Posterior cingulate gyrus (tissue), 11 donors: ENCODE data around the gene EHD1.
A peak's percentile ranks its signal among the peaks of the same experiment; 100 is the strongest.
"Not testable (repeated sequence)": the region's sequence is repeated elsewhere in the genome, so short reads cannot be mapped to it uniquely, and the experiment has no call there.

Source experiments
- DNase-seq, 10 donors: peaks; one replicate each; pipeline versions ENCODE4 v3.0.0 to v3.0.0-alpha.2; 2020 to 2021; ENCODE audit warnings: mixed read lengths in 3 of 10
- intact Hi-C: fragments of 100-400 bp; cut with DNase I; formaldehyde crosslinking; loops from one replicate; pipeline ENCODE4 v1.15.1; 2023

Gene EHD1

DNA sequence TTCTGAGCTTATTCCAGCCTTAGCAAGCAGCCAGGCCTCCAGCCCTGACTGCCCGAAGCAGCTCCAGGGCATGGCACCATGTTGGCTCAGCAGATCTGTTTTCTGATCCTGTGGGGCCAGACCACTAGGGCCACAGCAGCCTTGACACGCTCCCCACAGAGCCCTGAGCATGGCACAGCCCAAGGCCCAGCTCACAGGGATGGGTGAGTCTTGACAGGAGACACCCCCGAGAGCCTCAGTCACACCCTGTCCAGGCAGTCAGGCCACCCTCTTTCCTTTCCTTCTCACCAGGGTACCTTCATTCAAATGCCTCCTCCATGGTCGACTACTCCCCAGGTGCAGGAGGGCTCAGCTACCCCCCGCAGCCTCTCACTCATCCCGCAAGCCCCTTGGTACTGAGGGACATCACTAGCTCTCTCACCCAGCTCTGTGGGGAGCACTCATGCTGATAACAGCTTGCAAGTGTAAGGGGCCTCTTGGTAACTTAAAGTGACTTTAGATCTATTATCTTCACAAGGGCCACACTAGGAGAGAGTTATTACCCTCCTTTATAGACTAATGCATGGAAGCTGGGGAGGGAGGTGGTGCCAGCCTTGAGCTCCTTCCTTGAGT, 30.1 kb downstream of the EHD1 start:
- intact Hi-C loops, result loop anchor here (5.0 kb wide), 1 partner anchor 164 kb away; the partner anchor contains the start of gene ARL2
- no peak for DNase-seq

DNA sequence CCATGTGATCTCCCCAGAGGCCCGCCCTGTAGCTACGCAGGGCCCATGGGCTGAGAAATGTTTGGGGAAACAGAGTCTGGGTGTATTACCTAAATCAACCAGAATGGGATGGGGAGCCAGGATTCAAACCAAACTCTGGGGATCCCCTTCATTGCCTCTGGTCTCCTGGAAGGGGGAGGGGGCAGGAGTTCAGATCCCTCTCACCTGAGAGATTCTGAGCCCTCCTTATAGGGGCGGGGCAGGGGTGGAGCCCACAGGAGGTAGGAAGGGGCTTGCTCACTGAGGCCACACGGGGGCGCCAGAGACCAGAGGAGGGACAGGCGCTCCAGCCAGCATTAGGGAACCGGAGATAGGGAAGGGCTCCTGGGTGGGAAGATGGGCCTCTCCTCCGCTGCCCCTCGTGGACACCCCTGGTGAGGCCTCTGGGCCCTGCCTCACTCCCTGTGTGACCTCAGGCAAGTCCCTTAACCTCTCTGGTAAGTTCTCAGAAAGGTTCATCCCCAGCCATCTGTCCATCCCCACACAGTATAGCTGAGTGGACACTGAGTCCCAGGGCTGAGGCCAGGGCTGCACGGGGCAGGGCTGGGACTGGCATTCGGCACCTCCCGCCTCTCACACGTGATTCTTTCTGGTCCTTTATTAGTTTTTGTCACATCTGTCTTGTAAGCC, 31.3 kb downstream of the EHD1 start:
- intact Hi-C loops, result loop anchor here (1.0 to 5.0 kb wide), 2 partner anchors 47 to 165 kb away; partner anchors contain the start of gene ARL2

GRCh38 chr11:64845776-64846129, 32.7 kb downstream of the EHD1 start:
- not testable (repeated sequence) for DNase-seq
- intact Hi-C loops, result loop anchor here (5.0 kb wide), 1 partner anchor 167 kb away; the partner anchor contains the start of gene ARL2

More for the DNA sequence above, 31.3 kb downstream of the EHD1 start:
- DNase-seq, result peak; percentile 79 to 99 (median 93)

GRCh38 chr11:64845129-64845775, 33.2 kb downstream of the EHD1 start:
- intact Hi-C loops, result loop anchor here (5.0 kb wide), 1 partner anchor 167 kb away; the partner anchor contains the start of gene ARL2
- no peak for DNase-seq

- peak in 3 of 10 donors; percentile 21 to 81 (median 53) for DNase-seq
- intact Hi-C loops, result loop anchor here (5.0 kb wide), 1 partner anchor 168 kb away; the partner anchor contains the start of gene ARL2
These were observed 33.9 kb downstream of the EHD1 start, which contains the start of gene CDC42BPG for GRCh38 chr11:64844330-64845128. Gene CDC42BPG (minus strand): TSS chr11:64844653. CDS start chr11:64844569, 84 bp downstream.

DNA sequence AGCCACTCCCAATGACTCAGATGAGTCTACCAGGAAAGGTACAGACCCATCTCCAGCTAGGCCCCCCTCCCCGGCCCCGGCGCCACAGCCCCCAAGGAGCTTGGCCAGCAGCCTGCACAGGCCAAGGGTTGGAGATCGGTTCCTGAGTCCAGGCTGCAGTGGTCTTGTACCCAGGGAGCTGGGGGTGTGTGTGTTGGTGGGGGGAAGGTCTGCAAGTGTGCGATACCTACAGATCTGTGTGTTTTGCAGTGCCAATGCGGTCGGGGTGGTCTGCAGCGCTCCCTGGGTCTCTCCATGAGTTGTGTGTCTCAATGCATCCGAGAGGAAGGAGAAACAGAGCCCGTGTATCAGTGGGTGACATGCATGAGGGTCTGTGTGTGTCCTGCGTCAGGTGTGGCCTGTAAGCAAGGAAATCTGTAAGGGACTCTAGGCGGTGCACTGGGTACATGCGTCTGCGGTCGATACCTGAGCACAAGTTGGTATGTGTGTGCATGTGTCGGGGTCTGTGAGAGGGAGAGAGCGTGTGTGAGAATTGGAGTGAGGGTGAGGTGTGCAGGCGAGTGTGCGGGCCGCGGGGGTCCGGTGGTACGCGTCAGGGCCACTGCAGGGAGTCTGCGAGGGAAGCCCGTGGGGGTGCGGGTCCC, 34.6 kb downstream of the EHD1 start:
- intact Hi-C loops, result no loop called here
- DNase-seq, result no peak

DNA sequence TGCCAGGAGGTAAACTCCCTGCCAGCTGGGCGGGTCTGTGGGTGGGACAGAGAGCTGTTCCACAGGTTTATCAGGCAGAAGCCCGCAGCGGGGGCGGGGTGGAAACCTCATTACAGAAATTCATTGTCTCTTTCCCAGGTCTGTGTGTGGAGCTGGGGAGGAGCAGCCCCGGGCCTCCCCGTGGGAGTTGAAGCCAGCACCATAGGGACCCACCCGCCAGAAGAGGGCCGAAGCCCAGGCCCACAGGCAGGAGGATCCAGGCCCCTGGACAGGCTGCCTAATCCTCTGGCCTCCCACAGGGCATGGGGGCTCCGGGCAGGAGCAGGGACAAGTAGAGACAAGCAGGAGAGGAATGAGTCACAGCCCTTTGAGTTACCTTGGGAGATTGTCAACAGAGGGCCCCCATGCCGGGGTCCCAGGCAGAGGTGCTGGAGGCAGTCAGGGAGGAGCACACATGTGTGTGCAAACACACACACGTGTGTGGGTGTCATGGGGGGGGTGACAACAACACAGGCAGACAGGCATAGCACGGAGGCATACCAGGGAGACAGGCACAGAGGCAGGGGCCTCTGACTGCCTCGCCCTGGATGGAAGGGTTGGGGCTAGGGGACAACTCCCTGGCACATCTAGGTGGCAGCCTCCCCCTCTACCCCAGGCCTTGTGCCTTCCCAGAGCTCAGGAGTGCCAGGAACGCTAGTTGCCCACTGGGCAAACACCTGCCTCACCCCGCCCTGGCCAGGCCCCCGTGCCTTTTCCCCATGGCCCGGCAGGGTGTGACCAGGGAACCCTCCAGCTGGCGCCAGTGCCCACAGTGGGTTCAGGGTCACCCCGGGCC, 35.4 kb downstream of the EHD1 start:
- intact Hi-C loops, result no loop called here
- DNase-seq, result no peak

GRCh38 chr11:64842366-64842759, 36.1 kb downstream of the EHD1 start:
- DNase-seq, result no peak
- intact Hi-C loops, result no loop called here

- intact Hi-C loops, result no loop called here
These were observed 36.6 kb downstream of the EHD1 start for GRCh38 chr11:64841592-64842365.

GRCh38 chr11:64839887-64840782, 38.3 kb downstream of the EHD1 start:
- no peak for DNase-seq
- intact Hi-C loops, result no loop called here

More at GRCh38 chr11:64841592-64842365, 36.6 kb downstream of the EHD1 start:
- DNase-seq, result no peak

- intact Hi-C loops, result no loop called here
- DNase-seq, result no peak
These were observed 39.1 kb downstream of the EHD1 start for GRCh38 chr11:64839335-64839734.

DNA sequence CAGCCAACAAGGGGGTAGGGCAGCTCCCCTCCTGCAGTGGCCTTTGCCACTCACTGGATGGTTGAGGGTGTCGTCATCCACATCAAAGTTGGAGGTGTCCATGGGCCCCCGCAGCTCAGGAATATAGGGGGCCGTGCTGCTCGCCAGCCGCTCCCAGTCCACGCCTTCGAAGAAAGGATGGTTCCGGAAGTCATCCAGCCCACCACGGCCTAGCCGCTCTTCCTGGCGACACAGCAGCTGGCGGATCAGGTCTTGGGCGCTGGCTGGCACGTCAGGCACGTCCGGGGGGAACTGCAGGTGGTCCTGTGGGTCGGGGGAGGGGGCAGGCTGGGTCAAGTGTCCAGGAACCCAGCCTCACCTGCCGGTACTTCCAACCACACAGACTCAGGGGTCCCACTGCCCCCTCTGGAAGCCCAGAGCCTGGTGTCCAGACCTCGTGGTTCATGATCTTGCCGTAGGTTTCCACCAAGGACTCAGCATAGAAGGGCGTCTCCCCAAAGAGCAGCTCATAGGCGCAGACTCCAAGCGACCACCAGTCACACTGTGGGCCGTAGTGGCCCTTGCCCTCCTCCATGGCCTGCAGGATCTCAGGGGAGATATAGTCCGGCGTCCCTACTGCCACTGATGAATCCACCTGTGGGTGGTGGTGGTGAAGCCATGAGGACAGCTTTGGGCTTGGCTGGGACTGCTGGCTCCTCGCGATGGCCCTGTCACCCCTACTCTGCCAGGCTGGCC, 39.7 kb downstream of the EHD1 start:
- DNase-seq, result no peak
- intact Hi-C loops, result no loop called here

GRCh38 chr11:64837887-64838351, 40.5 kb downstream of the EHD1 start:
- no peak for DNase-seq
- intact Hi-C loops, result no loop called here

DNA sequence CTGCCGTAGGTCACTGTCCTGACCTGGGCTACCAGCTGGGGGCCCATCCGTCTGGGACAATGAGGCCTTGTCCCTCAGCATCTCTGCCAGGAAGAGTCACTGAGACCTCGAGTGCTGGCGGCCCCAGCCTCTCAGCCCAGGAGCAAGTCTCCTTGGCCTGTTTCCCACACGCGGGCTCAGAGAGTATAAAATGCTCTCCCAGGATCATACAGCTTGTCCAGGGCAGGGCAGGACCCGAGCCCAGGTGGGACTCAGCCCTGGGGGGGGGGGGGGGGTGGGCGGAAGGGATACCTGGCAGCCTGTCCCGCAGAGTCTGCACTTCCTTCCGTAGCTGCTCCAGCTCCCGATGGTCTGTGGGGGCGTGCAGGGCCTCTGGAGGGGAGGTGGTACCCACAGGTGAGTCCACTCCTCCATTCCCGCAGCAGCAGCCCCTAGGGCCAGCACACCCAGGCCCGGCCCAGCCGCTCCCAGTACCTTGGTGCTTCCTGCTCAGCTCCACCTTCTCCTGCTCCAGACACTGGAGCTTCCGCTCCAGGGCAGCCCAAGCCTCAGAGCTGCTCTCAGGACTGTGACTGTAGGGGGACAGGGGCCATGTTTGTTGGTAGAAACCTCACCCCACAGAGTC, 41.9 kb downstream of the EHD1 start:
- no peak for DNase-seq
- intact Hi-C loops, result no loop called here

DNA sequence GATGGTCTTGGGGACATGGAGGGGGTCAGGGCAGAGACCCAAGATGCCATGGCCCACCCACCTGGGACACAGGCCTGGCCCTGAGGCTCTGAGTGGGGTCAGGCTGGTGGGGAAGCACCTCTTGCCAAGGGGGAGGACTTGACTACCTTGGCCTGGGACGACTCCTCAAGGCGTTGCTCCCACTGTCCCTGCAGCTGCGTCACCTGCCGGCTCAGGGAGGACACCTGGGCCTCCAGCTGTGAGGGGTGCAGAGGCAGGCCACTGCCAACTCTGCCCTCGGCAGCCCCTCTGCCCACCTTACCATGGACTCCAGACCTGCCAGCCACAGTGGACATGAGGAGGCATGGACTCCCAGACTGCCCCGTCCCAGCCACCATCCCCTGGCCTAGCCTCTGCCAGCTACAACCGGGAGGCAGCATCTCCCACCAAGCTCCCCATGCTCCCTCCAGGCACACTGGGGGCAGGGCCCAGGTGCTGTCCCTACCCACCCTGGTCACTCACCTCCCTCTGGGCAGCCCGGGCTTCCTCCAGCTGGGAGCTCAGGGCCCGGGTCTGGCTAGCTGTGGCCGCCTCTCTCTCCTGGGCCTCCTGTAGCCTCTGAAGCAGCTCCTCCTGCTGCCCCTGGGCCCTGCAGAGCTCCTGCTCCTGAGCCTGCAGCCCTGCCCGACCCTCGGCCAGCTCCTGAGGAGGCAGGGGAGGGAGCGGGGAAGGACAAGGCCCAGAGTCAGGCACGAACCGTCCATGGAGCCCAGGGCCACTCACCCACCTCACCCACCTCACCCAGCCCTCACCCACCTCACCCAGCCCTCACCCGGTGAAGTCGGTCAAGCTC, 42.6 kb downstream of the EHD1 start:
- DNase-seq, result no peak
- intact Hi-C loops, result no loop called here
